Measurements from ENCODE around the gene PNPLA7. TPM values are rescaled to one million over a fixed set of nuclear protein-coding genes. Genes with fewer than 3 reads are reported as not detected.
A peak's percentile ranks its signal among the peaks of the same experiment; 100 is the strongest.
"Not testable (repeated sequence)": the region's sequence is repeated elsewhere in the genome, so short reads cannot be mapped to it uniquely, and the experiment has no call there.

Gene PNPLA7
- 0.60 and 0.94 TPM in 2 replicates for total RNA-seq (2014; rRNA removed; shearing (Covaris generic))

DNA sequence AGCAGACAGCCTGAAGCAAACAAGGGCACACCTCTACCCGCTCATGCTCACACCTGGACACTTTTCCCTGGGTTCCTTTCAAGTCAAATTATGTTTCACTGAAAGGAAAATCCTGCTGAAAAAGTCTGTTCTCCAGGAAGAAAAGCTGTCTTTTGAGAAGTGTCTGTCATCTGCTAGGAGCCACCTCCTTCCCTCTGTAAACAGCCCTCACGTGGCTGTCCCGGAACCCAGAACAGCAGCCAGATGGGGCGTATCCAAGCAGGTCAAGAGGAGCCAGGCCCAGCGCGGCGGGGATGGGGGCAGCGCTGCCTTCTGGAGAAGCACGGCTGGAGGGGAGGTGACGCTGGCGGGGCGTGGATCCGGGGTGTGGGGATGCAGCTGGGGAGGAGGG, at the start of gene PNPLA7:
TSS of gene PNPLA7 (minus strand) at position 172 of the 391 bp plus-strand sequence. CDS start 205 bp downstream, outside the sequence.
- peak; percentile 71 for DNase-seq (ENCODE audit: low spot score)

DNA sequence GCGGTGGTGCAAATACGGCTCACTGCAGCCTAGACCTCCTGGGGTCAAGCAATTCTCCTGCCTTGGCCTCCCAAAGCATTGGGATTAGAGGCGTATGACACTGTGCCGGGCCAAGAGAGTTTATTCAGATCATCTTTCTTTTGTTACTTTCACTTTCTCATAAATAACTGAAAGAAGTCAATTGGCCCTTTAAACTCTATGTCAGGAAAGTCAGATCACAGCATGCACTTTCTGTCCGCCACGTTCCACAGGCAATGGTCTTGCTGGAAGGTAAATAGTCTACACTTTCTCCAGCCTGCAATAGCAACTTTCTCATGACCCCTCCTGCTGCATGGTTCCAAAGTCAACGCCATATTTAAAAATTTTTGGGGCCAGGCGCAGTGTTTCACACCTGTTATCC, 48.7 kb upstream of the PNPLA7 start:
- no peak for DNase-seq (ENCODE audit: low spot score)

DNA sequence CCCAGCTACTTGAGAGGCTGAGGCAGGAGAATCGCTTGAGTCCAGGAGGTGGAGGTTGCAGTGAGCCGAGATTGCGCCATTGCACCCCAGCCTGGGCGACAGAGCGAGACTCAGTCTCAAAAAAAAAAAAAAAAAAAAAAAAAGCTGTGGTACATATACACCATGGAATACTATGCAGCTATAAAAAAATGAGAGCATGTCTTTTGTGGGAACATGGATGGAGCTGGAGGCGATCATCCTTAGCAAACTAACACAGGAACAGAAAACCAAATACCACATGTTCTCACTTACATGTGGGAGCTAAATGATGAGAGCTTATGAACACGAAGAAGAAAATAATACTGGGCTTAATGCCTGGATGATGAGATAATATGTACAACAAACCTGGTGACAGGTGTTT, 46.4 kb upstream of the PNPLA7 start:
- not testable (repeated sequence) for DNase-seq (ENCODE audit: low spot score)

DNA sequence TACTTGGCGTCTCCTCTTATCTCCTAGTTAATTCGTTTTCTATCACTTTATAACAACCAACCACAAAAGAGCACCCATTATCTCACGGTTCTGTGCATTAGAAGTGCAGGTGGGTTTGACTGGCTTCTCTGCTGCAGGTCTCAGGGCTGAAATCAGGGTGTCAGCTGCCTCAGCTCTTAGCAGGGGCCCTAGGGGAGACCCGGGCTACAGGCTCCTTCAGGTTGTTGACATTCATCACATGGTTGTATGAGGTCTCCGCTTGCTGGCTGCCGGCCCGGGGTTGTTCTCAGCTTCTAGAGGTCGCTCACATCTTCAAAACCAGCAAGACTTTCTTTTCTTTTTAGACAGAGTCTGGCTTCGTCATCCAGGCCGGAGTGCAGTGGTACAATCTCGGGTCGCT, 43.0 kb upstream of the PNPLA7 start:
- no peak for DNase-seq (ENCODE audit: low spot score)

DNA sequence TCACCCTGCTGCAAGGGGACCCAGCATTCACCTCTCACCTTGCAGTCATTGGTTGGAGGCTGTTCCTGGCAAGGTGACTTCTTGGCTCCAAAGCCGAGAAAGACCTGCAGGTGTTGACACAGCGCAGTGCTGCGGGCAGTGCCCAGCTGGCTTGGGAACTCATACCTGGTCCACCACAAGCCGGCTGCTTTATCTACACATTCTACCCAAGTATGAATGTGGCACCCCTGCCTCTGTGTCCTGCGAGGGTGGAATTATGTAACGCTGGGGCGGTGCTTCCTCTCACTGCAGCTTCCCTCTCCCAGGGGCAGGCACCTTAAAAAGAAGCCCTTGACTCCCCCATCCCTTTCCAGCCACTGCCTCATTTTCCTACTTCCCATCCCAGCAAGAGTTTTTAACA, 42.6 kb upstream of the PNPLA7 start:
- DNase-seq (ENCODE audit: low spot score): no peak

DNA sequence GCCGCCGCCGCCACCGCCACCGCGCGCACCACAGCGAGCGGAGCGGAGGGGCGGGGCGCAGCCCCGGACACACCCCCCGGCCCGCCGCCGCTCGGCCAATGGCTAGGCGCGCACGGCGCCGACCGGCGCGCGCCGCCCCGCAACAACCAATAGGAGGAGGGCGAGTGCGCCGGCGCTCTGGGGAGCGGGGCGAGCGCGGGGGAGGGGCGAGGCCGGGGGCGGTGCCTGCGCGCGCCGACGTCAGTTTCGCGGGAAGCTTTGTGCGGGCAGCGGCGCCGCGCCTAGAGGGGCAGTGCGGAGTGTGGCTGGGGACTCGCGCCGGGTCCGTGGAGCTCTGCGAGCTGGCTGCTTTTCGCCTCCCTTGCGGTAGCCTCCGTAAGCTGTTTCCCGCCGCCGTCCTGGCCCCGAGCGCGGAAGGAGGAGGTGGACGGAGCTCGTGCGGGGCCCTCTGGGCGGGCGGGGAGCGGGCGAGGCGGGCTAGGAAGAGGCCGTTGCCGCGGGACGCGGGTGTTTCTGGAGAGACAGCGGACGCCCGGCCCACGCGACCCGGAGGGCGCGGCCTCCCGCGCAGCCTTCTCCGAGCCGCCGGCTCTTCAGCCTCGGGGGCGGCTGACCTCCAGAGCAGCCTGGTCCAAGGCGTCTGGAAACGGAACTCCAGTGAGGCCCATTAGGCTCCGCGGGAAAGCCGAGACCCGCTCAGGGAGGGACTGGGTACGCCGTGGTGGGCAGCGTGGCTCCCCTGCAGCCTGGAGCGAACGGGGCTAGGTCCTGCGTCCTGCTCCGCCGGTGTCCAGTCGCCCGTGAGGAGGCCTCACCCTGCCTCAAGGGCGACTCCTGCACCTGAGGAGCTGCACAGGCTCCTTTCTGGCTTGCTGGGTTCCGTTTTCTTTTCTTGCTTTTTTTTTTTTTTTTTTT, 40.5 kb upstream of the PNPLA7 start, which contains the start of gene ZMYND19:
TSS of gene ZMYND19 (minus strand) at position 44 of the 915 bp plus-strand sequence. CDS start 249 bp downstream, outside the sequence.
- peak; percentile 91 for DNase-seq (ENCODE audit: low spot score)

DNA sequence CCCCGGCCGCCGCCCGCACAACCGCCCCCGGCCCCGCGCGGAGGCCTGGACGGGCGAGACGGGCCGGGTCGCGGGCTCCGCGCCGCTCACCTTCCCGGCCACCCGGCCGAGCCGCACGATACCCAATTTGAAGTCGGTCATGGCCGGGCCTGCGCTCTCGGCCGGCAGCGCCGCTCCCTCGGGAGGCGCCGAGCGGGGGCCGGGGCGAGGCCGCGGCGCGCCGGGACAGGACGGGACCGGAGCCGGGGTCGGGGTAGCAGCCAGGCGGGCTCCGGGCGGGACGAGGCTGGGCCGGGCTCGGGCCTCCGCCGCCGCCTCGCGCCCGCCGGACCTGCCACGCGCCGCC, 39.9 kb upstream of the PNPLA7 start:
- DNase-seq (ENCODE audit: low spot score): no peak

DNA sequence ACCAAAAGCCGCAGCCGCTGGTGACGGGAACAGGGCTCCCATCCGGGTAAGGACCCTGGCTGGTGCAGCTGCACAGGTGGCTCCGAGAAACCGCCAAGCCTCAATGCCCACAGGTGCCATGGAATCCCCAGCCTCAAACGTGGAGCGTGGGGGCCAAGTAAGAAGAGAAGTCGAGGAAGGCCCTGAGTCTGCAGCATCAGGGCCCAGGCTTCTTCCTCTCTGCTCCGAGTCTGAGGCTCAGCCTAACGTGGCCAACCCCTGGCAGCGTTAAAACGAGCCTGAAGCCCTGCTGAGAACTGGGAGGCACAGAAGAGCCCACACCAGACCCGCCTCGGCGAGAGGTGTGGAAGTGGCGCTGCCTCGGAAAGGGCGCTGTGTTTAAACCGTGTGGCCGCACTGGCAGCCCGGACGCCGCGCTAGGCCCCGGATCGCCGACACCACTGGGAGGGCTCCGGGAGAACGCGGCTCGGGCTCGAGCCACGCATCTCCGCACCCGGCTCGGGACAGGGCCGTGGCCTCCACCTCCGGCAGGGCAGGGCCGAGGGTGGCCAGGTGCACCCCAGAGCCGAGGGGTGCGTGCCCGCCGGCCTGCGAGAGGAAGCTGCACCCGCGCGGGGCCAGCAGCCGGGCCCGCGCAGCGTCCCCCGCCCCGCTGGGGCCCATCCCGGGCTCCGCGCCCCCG, 39.4 kb upstream of the PNPLA7 start:
- DNase-seq (ENCODE audit: low spot score): peak; percentile 32

DNA sequence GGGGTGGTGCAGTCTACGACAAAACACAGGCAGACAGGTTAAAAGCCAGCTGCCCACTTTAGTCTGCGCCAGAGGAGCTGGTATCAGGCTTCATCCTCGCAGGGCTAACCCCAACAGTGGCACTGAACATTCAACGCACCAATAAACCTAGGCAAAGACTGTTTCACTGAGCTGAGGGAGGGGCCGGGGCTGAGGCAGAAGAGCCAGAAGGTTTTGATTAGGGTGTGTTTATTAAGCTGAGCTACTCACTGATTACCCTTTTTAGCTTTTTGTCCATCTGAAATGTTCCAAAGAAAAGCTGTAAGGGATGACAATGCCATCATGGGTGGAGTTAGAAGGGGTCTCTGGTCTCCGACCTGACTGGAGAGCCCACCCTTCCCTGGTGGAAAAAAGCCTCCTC, 38.7 kb upstream of the PNPLA7 start:
- DNase-seq (ENCODE audit: low spot score): no peak

DNA sequence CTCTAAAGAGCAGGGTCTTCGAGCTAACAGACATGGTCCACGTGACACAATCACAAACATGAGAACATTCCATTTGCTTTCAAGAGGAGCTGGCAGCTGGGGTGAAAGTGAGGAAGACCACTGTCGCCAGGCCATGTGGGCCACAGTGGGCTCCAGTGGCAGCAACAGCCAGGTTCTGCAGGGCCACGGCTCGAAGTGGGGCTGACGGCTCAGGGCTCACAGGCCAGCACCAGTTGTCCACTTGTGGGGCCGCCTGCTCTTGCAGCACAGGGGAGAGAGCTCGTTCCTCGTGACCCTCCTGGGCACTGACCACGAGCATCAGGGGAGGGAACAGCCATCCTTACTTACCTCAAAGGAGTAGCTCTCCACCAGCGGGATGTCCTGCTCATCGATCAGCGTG, 38.1 kb upstream of the PNPLA7 start:
- no peak for DNase-seq (ENCODE audit: low spot score)

DNA sequence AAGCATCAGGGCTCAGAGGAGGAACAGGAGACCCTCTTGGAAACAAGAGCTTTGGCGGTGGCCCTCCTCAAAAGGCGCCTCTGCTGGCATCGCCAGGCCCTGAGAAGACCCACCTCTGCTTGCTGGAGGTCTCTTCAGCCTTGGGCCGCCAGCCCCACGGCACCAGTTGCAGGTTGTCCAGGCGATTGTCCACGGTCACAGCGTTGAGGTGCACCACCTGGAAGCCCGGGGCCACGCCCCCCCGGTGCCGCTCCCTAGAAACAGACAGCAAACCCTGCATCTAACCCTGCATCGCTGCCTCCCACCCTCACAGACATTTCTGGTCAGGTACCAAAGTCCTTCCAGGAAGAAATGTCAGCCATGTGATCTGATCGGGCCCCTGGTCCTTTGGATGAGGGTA, 36.7 kb upstream of the PNPLA7 start:
- no peak for DNase-seq (ENCODE audit: low spot score)

DNA sequence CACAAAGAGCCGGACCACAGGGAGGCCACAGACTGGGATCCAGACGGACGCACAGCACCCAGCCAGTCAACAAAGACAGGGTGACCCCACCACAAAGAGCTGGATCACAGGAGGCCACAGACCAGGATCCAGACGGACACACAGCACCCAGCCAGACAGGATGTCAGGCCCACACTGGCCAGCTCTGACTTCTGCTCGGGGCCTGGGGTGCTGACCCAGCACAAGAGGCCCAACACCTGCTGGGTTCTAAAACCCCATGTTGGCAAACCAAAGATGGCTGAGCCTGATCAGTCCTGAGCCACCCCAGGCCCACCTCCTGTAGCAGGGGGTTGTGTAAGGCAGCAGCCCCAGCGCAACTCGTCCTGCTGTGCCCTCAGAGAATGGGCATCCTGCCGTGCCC, 33.8 kb upstream of the PNPLA7 start:
- DNase-seq (ENCODE audit: low spot score): no peak

DNA sequence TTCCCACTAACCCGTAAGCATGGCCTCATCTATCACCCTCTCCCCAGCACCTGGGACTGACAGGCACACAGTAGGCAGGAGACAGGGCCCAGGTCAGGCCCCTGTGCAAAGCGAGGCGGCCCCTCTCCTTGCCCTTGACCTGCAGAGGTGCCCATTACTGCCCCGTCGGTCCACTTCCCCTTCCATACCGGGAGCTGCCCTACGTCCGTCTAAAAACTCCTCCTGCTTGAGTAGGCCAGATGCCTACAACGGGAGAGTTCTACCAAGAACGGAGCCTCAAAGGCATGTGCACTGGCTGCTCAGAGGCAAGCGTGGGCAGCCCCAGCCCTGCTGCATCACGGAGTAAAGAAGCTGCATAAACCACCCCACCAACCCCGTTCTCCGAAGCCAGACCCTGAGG, 33.1 kb upstream of the PNPLA7 start:
- DNase-seq (ENCODE audit: low spot score): no peak

DNA sequence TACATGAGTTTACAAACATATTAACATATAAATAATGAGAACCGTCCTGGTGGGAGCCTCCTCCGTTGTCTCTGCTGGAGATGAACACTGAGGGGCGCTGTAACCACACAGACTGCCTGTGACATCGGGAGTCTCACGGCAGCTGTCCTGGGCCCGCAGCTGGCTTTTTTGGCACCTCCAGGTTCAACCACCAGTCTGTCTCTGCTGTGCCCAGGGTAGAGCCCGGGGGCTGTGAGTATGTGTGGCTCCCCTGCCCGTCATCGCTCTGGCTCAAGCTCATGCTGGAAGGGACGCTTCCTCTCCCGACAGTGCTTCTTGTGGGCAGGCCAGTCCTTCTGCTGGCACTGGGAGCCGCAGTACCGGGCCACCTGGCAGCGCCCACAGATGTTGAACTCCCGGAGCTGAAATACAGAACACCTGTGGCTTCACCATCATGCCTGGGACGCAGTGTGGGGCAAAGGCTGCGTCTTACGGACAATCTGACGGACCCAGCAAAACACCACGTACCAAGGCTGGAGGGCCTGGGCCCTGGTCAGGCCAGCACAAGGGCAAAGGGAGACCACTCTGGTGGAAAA, 32.2 kb upstream of the PNPLA7 start:
- DNase-seq (ENCODE audit: low spot score): no peak

DNA sequence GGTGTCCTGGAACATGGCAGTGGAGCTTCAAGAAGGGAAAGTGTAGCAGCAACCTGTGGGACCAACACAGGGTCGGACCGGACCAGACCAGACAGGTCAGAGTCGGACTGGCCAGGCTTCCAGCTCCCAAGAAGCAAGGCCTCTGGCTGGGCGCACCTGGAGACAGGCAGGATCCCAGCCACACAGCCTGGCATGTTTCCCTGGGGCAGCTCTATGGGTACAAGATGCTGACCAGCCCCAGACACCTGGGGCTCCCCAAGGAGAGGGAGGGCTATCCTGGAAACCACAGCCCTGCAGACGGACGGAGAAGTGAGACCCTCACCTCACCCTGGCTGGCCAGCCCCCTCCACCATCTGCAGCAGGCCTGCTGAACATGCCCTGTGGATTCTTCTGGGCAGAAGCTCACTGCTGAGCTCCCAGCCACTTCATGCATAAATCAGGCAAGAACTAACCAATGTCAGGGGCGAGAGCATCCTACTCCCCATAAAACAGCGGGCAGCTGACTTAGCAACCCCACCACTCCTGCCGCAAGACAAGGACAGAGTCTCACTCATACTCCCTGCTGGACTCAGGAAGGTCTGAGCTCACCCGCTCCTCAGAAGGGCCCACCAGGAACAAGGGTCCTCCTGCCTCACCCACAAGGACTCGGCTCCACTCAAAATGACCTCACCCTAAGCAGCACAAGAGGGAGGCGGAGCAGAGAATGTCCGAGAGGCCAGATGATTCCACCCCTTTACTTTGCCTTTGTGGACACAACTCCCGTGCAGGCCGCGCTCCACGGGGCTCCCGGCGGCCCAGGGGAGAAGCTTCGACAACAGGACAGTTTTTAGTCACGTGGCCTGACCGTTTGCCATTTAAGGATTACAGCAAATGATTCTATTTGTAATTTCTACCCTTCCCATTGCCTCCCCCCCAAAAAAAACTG, 31.4 kb upstream of the PNPLA7 start:
- no peak for DNase-seq (ENCODE audit: low spot score)

DNA sequence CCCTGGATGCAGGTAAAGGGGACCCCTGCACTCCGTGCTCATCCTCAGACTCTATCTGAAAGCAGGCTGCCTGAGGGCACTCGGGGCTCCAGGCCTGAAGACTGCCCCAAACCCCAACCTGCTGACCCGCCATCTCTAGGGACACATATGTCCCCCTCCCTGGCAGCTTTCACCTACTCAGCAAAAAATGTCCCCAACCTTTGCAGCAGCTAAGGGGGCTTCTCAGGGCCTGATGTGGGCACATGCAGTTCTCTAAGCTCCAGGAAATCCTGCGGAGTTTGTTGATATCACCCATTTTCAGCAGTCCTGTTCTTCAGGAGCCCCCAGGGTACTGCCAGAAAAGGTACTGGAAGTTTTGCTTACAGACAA, 30.7 kb upstream of the PNPLA7 start:
- DNase-seq (ENCODE audit: low spot score): no peak

DNA sequence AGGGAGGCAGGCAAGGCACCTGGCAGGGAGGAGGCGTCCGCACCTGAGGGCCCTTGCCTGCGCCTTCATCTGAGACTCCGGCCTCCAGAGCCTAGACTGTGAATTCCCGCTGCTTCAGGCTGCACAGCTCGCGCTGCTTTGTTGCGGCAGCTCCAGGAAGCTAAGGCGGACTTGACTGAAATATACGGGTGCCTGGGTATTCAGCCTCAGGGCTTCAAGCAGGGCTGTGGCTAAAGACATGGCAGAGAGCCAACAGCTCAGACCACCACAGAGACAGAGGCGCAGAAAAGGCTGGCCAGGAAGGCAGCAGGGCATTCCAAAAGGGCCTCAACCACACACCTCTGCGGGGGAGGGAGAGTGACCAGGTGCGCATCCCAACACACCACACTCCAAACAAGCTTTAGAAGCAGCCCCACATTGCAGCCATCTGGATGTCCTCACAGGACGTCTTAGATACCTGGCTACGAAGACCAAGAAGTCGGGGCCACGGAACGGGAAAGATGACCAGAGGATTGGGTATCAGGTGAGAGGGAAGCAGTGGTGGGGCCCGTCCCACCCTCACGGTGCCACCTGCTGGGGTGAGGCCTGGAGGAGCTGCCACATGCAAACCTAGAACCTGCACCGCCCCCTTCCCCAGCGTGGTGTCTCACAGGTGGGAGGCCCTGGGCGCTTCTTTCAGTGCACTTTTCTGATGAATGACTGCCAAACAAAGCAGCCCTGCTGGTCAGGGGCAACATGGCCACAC, 30.2 kb upstream of the PNPLA7 start:
- DNase-seq (ENCODE audit: low spot score): no peak

DNA sequence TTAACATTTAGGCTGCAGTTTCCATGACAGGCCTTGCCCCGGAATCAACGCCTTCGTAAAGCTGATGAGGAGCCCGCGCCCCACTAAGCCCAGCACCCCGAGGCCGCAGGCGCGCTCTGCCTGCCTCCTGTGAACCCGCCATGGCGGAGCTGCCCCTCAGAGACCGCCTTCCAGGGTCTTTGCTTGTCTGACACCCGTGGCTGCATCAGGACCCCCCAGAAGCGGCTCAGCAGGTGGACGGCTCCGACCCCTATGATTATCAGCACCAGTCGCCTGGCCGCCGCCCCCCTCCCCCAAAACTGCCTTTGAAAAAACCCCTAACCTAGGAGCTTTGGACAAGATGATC, 29.0 kb upstream of the PNPLA7 start:
- DNase-seq (ENCODE audit: low spot score): no peak

DNA sequence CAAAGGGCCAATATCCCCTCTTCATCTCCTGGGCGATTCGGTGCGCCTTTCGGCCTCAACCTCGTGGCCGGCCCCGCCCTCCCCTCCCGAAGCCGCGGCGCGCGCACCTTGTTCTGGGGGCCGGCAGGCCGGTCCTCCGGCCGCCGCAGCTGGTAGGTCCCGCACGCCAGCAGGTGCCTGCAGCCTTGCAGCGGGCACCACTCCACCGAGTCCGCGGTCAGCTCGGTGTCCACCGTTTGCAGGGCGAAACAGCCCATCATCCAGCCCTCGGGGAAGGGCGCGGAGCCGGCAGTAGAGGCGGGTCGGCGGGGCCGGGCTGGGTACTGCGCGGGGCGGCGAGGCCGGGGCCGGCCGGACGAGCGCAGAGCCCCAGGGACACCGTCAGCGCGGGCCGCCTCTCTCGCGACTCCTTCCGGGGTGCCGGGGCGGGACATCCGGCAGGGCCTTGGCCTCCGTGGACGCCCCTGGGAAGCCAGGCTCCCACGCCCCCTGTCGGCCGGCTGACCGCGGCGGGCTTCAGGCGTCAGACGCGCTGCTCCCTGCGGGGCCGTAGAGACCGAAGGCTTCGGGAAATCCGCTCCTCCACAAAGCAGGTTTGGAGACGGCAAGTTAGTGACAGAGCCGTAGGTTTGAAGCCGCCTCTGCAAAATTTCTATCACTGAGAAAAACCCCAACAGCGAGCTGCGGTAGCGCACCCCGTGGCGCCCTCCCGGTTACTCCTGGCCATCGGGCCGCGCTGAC, 28.5 kb upstream of the PNPLA7 start, which contains the start of gene DPH7:
TSS of gene DPH7 (minus strand) at position 408 of the 741 bp plus-strand sequence. CDS start at position 260, 148 bp downstream.
- peak; percentile 95 for DNase-seq (ENCODE audit: low spot score)

All from HT-29 (cell line).